GM19043 (cell line): ENCODE results near the gene ACADS.
A peak's percentile ranks its signal among the peaks of the same experiment; 100 is the strongest.

Source experiments
- ATAC-seq: cut with Tn5 transposase; IDR thresholded peaks from one replicate; pipeline ENCODE4 v1.9.1; 2021; ENCODE audit warnings: low read depth; ENCODE audit not compliant: unreplicated experiment

Gene ACADS

DNA sequence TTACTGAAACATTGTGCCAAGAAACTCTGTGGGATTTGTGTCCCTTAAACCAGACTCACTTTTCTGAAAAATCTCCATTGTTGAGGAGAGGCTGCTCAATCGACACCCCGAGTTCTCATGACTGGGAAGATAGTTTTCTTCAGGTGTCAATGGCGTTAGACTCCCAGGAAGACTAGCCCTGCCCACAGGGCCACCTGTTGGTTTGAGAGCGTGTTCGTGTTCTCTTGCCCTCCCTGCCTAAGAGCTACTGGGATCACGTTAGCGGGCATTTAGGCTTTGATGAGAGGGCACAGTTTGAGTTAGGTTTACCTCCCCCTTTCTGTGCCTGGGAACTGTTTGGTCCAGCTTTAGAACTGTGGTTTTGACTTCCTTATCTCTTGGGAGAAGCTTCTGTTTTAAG lies 26.1 kb upstream of the ACADS start:
- ATAC-seq, result no peak

DNA sequence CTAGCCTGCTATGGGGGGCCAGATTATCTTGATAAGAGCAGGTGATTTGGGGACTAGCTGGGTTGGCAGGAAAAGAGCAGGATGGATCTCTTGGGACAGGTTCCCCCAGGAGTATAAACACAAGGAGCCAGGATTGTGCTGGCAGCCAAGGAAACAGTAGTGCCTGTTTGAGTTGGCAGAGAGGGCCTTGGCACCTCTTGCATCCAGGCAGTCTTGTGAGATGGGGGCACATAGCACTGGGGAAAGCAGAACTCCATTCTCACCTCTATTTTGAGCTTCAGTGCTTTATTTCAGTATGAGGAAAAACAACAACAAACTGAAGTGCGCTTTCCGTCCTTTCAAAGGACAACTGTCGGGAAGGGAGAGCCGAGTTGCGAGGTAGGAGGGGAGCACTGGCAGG lies 24.7 kb upstream of the ACADS start:
- ATAC-seq, result no peak

DNA sequence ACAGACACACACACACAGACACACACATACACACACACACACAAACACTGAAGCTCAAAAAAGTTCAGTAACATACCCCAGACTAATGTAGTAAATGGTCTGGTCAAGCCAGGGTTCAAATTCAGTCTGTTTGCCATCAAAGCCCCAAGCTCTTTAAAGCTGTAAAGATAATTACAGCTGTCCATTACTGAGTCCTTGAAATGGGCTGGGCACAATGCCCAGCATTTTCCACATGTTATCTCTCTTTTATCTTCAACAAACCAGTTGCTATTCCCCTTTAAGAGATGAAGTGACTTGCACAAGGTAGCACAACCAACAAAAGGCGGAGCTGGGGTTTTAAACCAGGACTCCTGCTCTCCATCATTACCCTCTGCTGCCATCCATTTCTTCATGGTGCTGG lies 23.0 kb upstream of the ACADS start:
- no peak for ATAC-seq

DNA sequence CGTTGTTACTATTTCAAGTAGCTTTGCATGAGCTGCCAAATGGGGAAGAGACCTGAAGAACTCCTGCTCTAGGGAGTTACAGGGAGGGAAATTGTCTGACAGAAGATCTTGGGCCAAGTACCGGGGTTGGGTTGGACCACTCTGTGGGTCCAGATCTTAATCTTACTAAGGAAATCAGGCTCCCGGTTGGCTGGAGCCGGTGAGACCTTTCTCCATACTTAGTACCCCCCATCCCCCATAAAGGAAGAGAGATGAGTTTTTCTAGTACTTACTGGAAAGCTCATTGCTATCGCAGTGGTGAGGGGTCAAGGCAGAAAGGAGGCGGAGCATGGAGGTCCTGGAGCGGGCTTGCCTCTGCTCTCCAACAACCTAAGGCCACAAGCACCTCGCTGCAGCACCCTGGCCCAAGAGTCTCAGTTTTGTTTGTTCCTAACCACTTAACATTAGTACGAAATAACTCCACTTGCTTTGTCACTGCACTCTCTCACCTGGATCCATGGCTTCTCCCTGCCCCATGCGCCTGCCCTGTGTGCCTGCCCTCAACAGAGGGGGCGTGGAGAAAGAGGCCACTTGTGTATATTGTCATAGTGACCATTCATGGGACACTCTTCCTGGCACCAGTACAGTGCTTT lies 22.2 kb upstream of the ACADS start:
- no peak for ATAC-seq

DNA sequence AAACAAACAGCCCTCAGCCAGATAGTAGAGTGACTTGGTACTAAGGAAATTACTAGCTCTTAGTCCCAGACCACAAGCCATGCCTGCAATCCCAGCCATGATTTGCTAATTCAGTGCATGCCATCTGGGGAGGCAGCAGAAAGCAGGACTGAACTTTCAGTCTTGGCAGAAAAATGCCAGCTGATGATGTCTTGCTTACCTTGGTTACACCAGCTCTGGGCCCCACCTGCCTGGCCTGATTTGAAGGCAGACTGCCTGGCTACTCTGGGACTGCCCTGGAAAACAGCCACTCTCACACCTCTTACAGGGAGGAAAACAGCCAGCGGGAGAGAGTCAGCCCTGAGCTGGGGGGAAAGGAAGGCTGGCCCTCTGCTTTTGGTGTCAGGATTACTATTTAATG lies 20.0 kb upstream of the ACADS start:
- no peak for ATAC-seq

DNA sequence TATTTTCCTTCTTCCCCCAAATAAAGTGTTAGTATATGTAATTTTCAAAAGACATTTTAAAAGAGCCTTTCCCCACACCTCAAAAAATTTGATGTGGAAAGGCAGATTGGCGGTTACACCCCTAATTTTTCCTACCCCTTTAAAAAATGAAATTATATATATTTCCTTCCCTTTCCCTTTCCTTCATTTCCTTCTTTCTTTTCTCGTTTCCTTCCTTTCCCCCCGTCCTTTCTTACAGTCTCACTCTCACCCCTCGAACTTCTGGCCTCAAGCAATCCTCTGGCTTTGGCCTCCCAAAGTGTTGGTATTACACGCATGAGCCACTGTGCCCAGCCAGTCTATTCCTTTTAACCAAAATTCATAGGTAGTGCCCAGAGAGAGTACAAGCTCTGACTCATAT lies 19.6 kb upstream of the ACADS start:
- no peak for ATAC-seq

DNA sequence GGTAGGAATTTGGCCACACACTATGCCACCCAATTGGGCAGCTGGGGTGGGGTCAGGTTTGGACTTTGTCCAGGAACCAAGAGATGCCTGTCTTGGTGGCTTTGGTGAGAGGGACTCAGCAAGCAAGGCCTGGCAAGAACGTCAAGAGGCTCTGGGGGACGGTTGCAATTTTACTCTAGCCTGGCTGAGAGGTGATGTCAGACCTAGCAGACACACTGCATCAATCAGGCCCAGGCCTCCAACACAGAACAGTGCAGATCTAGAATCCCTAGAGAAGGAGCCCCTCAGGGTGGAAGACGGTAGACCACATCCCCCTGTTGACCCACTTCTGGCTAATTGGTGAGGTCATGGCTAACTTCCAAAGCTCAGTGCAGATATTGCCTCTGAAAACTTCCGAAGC lies 17.0 kb upstream of the ACADS start:
- no peak for ATAC-seq

DNA sequence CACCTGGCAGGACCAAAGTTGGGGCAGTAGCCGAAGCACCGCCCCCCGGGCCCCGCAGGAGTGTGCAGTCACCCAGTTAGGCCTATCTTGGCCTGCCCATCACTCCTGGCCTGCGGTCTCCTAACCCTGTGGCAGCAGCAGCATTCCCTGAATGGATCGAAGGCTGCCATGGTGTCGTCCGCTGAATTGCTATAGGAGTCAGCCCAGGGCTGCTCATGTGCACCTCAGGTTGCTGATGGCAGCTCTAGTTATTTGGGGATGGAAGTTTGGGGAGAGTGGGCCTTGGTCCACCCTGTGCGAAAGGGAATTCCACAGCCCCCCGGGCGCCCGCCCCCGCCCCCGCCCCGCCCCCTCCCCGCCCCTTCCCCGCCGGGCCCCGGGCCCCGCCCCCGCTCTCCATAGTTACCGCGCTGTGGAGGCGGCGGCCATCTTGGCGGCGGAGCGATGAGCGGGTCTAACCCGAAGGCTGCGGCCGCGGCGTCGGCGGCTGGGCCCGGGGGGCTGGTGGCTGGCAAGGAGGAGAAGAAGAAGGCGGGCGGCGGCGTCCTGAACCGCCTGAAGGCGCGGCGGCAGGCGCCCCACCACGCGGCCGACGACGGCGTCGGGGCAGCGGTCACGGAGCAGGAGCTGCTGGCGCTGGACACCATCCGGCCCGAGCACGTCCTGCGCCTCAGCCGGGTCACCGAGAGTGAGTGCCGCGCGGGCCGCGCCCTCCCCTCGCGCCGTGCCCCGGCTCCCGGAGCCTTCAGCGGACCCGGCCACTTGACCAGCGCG lies 15.4 kb upstream of the ACADS start, which contains the start of gene UNC119B:
UNC119B (plus strand) TSS at position 428 of the 774 bp plus-strand sequence; CDS start at position 445, 17 bp downstream.
- ATAC-seq, result peak; percentile 76

DNA sequence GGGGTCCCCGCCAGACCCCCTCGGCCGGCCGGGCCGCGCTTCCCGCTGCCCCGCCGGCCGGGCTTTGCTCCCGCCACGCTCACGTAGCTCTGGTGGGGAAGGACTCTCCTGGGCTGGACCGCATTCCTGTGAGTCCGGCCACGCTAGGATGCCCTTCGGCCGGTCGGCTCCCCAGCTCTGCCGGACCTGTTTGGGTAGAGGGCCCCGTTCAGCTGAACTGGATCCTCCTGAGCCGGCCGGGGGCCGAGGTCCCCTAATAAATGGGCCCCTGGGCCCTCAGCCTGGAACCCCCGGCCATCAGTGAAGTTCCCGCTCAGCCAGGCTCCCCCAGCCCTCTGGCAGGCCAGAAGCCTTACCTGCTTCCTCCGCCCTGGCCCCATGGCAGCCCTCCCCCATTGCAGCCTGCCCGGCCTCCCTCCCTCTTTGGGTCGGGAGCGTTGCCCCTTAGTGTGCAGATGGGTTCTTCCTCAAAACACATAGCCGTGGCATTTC lies 14.8 kb upstream of the ACADS start:
- peak; percentile 15 for ATAC-seq

DNA sequence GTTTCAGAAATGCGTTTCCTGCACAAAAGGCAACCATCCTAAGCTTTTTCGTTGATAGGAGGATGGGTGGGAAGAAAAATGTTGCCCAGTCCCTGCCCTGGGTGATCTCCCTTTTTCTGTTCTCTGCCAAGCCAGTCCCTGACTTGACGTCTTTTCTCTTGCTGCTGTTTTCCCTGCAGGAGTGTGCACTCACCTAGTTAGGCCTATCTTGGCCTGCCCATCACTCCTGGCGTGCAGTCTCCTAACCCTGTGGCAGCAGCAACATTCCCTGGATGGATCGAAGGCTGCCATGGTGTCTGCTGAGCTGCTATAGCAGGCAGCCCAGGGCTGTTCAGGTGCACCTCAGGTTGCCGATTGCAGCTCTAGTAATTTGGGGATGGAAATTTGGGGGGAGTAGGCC lies 14.2 kb upstream of the ACADS start:
- ATAC-seq, result no peak

DNA sequence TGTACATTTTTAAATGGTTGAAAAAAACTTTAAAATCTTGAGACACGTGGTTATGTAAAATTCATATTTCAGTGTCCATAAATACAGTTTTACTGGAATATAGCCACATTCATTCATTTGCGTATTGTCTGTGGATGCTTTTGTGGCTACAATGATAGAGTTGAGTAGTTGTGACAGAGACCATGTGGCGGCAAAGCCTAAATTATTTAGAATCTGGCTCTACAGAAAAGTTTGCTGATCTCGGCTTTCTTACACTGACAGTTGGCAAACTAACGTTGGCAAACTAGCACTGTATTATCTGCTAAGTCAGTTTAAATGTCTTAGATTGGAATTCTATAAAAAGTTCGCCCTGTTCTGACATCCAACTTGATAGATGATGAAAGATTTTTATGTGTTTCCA lies 13.0 kb upstream of the ACADS start:
- no peak for ATAC-seq

DNA sequence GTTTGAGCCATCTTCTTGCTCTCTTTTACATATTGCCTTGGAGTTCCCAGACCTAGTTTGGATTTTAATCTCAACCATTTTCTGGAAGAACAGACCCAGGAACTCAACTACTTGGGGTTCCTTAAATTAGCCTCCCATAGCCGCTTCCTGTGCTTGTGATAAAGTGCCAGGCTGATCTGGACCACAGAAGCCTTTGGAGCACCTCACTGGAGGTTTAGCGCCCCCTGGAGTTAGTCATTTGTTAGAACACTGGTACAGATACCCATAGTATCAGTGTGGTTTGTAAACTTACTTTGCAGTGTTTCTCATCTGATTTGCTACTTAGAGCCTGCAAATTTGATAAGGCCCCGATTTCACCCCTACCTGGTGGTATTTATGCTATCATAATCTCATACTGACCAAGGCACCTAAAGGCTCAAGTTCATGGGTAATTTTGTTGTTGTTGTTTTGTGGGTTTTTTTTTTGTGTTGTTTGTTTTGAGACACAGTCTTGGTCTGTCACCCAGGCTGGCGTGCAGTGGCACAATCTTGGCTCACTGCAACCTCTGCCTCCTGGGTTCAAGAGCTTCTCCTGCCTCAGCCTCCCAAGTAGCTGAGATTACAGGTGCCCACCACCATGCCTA lies 11.7 kb upstream of the ACADS start:
- ATAC-seq, result no peak

DNA sequence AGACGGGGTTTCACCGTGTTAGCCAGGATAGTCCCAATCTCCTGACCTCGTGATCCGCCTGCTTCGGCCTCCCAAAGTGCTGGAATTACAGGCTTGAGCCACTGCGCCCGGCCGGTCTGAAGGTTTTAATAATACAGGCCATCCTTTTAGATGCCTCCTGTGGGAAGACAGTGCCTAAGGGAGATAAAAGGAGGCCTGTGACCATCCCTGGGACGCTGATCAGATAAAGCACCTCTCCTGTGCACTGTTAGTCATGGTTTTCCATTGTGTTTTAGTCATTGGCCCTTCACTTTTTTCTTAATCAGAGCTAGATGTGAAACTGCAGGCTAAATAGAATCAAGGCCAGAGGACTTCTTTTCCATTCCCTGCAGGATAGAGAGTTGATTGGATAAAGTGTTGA lies 7.6 kb upstream of the ACADS start:
- ATAC-seq, result no peak

DNA sequence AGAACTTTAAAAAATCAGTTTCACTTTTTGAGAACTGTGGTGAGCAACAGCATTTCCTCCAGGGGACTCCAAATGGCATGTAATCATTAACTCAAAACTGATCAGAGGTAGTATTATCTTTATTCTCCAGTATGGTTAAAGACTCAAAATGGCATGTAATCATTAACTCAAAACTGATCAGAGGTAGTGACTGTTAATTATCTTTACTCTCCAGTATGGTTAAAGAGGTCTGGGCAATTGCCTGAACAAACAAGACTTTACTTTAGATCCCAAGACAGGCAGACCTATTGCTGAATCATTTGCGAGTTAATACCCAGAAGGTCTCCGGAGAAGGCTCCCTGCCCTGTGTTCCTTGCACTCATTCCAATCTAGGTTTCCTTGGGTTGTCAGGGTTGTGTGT lies 6.6 kb upstream of the ACADS start:
- peak; percentile 43 for ATAC-seq

DNA sequence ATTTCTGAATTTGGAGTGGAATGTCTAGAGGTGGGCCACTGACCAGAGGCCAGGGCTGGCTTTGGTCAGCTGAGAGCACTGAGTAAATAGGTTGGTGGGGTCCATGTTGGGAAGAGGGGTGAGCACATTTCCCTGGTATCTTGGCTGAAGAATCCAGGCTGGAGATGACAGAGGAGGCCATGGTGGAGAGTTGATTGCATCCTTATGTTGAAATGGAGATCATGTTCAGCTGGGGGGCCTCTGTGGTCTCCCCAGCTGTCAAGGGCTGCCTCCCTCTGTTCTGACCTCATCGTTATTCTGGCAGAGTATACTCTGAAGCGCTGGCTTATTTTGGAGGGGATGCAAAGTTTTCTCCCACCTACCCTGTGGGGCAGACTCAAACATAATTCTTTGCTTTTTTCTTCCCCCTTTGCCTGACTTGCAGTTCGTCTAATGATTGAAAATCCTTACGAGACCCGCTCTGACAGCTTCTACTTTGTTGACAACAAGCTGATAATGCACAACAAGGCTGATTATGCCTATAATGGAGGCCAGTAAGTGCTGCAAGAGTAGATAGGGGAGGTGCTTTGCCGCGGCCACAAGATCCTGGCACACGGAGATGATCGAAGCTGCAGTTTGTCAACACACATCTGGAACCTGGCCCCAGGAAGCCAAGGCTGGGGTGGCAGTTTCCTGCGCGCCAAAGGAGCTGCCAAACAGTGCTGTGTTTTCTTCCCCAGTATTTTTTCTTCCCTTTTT lies 6.0 kb upstream of the ACADS start:
- ATAC-seq, result no peak

DNA sequence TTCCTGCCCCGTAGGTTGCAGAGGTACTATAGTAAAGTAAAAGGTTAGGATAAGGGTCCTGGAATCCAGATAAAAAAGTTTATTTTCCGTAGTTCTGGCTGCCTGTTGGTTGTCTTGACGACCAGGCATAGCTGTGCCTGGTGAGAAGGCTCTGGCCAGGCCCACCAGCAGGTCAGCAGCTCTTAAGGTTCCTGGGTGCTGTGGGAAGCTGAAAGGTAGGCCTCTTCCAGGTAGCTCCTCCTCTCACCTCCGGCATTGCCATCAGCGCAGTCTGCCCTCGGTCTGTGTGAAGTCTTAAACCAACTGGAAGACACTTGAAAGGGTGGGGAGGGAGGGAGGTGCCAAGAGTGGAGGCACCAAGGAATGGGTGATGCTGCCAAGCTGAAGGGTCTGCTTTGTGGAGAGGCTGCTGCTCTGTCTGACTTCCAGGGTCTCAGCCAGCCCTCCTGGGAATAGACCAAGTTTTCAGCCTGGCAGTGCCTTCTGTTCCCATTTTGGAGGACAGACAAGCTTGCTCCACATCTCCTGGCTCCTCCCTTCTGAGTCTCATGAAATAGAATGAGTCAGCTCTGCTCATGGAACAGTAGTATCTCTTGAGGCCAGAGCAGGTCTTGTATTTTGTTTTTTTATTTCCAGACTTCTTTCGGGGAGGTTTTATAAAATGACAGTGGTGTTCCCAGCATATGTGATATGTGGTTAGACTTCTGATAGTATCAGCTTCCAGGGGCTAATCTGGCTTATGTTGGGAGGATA lies 5.2 kb upstream of the ACADS start:
- ATAC-seq, result no peak

DNA sequence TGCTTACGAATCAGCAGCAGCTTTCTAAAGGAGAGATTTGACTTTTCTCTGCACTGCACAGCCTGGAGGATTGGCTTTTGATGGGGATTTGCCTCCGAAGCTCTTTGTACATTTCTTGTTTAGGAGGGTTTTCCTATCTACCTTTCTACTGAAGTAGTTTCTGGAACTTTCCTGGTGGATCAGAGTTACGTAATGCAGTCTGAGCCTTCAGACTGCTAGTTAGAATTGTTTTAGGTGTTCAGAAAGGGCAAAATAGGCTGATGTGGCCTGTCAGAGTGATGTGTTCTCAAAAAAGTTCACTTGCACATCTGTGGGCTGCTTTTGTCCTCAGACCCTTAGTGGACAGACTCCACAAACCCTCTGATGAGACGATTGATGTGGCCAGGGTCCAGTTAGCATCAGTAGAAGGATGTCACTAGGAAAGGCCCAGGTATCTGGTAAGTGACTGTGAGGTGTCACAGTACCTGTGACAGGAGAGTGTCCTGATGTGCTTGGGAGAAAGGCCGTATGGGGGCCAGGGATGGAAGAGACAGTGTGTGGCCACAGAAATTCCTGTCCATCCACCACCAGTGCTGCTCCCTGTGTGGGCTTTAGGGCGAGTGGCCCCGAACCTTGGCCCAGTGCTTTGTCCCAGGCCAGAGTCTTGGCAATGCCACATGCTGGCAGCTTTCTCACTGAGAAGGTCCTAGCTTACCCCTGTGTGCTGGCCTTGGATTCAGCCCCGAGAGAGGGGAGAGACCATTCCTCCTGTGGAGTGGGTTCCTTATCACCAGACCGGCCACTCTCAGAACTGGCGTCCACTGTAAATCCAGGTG lies 4.4 kb upstream of the ACADS start:
- ATAC-seq, result no peak

DNA sequence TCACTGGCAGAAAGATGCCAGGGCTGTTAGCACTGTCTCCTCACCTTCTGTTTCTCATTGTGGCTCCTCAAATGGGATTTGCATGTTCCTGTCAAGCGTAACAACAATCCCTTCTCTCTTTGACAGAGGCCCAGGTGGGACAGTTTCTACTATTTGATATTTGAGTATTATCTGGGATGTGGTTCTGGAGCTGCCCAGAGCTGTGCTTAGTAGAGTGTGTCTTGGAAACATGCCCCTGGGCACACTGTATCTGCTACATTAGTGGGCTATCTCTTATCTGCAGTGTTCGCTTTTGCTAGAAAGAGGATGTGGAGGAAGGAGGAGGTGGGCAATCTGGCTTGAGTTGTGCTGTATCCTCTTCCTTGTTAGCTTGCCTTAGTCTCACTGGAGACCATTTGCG lies 3.8 kb upstream of the ACADS start:
- ATAC-seq, result no peak

DNA sequence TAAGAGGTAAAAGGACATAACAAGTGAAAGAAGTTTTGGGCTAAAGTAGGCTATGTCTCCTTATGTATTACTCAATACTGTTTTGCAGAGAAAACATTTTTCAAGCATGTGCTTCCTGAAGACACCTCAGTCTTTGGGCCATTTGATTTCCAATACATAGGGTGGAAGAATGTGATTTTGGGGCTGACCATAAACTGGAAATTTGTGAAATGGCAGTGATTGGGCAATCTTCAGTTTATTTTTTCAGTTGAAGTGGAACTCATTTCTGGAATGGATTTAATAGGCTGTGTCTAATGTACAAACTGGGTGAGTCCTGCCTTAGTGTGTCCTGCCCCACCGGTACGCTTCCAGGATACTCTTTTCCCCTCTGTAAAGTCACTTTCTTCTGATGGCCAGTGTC lies 2.8 kb upstream of the ACADS start:
- ATAC-seq, result no peak

DNA sequence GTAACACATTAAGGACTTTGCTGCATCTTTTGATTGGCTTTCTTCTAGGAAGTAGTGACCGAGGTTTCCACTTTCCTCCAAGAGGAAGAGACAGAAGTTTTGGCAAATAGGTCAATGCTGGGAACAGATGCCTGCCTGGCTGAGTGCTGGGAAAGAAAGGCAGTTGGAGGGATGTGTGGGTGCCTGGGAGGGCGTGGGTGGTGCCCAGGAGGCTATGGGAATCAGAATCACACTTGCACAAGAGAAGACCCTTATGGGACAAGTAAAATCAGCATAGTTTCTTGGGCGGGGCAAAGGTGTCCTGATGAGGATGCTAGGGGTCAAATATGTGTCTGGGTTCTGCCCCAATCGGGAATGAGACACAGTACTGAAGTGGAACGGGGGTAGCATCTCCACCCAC lies 906 bp upstream of the ACADS start:
- no peak for ATAC-seq
